Lung microvascular endothelial cell (primary cell): ENCODE measurements around the gene MEOX1. TPM values are rescaled to one million over a fixed set of nuclear protein-coding genes. Genes with fewer than 3 reads are reported as not detected.

ENCODE experiments used
- DNase-seq, 2 donors: peaks; one replicate each; pipeline versions ENCODE4 v3.0.0 to v3.0.0-alpha.2; 2010; ENCODE audit warnings: low read depth in 2 of 2
- total RNA-seq: library from RNA; depleted of rRNA; stranded (reverse); fragments of >200 nt; gene quantifications from 2 replicates; pipeline ENCODE4 v1.2.1, GENCODE V29; 2014

Gene MEOX1
- total RNA-seq, 1 donor from 2014 or later = not detected

DNA sequence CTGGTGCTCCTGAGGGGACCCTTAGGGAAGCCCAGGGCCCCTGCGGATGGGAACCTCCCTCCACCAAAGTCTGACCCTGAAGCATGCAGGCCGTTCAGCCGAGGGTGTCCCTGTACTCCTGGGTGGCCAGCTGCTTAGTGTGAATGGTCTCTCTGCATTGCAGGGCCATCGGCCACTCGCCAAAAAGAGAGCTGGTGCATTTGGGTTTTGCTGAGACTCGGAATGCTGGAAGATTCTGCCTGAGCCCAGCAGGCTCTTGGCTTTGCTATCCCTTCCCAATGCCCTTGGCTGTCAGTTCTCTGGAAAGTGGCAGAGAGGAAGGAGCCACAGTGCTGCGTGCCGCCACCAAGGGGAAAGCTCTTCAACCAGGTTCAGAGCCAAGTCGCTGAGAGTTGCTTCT, 2.8 kb downstream of the MEOX1 start:
- DNase-seq = no peak

DNA sequence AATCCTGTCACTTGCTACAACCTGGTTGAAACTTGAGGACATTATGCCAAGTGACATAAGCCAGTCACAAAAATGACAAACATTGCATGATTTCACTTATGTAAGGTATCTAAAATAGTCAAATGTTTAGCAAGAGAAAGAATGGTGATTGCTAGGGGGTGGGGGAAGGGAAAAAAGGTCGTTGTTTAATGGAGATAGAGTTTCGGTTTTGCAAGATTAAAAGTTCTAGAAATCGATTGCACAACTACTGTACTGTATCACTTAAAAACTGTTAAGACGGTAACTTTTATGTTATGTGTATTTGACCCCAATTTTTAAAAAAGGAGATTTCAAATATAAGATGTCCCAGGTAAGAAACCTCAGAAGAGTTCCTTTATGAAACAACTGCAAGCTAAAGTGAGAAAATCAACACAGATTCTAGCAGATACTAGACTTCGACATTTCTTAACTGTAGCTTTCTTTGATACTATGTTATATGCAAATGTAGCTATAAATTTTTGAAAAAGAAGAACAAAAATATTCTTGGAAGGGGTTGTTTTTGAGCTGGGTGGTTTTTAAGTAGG, 5.9 kb downstream of the MEOX1 start:
- no peak for DNase-seq

GRCh38 chr17:43652124-43652480, 9.6 kb downstream of the MEOX1 start:
- DNase-seq = no peak

- no peak for DNase-seq
These were observed 11.3 kb downstream of the MEOX1 start for GRCh38 chr17:43650471-43650870.

- no peak for DNase-seq
These were observed 12.8 kb downstream of the MEOX1 start for GRCh38 chr17:43648916-43649315.

- peak; percentile 65 to 86 for DNase-seq
These were observed 15.8 kb downstream of the MEOX1 start for GRCh38 chr17:43645765-43646481.

- no peak for DNase-seq
These were observed 16.3 kb downstream of the MEOX1 start for GRCh38 chr17:43645450-43645764.

- DNase-seq = no peak
These were observed 17.6 kb downstream of the MEOX1 start for GRCh38 chr17:43644081-43644480.

DNA sequence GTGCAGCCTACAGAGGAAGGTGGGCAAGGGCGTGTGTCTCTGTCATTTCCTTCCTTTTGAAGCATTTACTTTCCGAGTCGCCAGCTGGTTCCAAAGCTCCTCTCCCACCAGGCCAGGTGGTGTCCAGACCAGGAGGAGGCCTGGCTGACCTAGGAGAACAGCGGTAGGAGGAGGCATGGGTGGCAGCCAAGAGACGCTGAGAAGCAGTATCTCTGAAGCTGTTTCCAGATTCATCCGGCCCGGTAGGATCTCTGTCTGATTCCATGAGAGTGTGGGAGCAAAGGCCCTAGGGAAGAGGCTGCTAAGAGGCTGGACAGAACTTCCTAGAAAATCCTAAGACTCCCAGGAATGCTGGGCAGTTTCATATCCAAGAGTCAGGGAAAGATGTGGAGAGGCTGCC, 20.3 kb downstream of the MEOX1 start:
- peak in 1 of 2 donors; percentile 22 for DNase-seq

DNA sequence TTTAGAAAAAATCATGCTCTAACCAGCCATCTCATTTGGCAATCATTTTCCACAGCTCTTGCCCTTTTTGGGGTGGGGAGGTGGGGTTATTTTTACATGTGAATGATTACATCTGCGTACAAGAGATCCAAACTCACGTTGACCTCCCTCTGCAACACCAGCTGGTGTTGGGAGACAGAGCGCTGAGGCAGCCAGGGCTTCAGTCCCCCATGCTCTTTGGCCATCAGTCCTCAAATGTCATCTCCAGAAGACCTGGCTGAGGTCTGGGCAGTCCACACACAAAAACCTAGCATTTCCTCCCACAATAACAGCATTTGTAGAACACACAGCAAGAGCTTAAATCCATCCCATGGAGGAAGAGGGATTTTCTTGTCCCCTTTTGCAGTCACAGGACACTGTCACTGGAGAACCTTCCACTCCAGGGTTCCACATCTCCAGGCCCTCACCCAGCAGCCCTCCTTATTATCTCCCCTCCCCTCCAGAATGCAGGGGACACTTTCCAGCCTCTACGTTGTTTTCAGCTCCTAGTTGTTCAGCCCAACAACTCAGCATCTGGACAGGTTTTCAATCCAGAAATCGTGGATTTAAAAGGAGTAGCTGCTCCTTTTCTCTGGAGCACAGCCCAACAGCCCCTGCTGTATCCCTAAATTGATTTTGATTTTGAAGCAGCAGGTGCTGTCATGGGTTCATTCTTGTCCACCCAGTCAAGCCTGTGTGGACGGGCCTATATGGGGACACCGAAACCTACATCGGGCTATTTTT, 21.1 kb downstream of the MEOX1 start:
- DNase-seq = no peak

GRCh38 chr17:43637563-43638323, 24.0 kb downstream of the MEOX1 start:
- DNase-seq = no peak

DNA sequence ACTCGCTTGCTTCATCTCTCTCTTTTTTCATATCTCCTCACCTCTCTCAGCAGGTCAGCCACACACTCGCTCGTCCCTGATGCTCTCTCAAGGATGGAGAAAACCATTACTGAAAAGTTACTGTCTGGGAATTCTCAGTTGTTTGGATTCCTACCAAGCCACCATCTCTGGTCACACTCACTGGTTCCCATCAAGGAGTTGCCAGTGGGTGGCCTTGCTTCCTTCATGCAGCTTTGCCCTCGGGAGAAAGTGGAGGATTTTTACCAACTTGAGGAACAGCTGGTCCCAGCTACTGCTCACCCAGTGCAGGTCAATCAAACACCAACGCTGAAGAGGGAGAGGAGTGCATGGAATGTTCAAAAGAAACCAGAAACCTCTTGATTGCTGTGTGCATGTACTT, 25.3 kb downstream of the MEOX1 start:
- DNase-seq = no peak

DNA sequence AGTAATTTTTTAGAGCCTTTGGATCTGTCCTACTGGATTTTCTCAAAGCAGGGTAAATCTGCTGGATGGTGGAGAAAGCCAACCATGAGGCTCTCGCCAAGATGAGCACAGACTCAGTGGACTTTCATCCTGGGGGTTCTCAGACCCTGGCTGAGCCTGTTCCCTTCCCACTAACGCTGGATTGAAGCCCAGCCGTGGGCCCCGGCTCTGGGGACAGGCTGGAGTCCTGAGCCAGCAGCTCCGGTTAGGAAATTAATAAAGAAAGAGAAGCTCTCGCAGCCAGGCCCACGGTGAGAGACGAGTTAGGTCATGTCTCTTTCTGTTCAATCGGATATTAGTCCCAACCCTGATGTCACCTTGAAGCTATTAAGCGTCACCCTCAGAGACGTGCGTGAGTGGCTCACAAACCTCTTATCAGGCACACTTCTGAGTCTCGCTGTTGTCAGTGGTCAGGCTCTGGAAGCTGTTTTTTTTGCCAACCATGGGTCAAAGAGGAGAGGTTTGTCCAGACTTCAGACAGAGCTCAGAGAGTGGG, 27.1 kb downstream of the MEOX1 start:
- peak in 1 of 2 donors; percentile 32 for DNase-seq

DNA sequence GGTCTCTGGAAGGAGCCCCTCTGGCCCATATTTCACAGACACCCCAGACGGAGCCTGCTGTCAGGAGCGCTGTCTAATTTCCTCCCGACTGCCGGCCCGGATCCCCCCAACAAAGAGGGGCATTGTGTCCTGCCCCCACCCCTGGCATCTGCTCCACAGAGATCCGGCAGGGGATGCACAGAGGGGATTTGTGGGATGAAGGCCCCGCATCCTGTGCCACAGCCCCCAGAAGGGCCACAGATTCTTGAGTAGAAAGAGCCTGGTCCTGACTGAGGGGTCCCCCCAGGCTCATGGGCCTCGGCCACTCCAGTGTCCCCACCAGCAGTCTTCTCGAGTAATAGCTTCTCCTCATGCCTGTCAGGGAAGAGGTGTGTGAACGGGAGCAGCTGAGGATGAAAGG, 29.5 kb downstream of the MEOX1 start:
- DNase-seq = no peak

- DNase-seq = no peak
These were observed 30.3 kb downstream of the MEOX1 start for GRCh38 chr17:43631429-43631828.

- no peak for DNase-seq
These were observed 33.6 kb downstream of the MEOX1 start for GRCh38 chr17:43628089-43628650.

DNA sequence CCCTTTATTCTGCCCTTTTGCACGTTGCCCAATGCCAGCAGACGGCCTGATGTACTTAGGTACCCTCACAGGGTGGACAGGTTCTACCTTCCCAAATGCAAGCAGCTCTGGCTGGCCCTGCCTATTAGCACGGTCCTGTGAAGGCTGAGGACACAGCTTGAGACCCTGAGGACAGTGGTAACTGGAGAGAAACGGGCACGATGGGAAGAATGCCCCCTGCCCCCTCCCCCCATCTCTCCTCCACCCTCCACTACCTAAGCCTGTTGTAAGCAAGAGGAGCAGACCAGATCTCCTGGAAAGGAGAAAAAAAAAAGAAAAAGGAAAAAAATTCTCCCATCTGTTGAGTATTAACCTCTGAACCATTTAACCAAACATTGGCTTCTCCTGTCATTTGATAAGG, 34.1 kb downstream of the MEOX1 start:
- DNase-seq = no peak

- DNase-seq = no peak
These were observed 35.7 kb downstream of the MEOX1 start for GRCh38 chr17:43626023-43626422.

- DNase-seq = no peak
These were observed 36.1 kb downstream of the MEOX1 start for GRCh38 chr17:43625606-43626005.

- no peak for DNase-seq
These were observed 41.1 kb downstream of the MEOX1 start for GRCh38 chr17:43620581-43620980.

- DNase-seq = no peak
These were observed 41.6 kb downstream of the MEOX1 start for GRCh38 chr17:43620147-43620546.

- no peak for DNase-seq
These were observed 42.0 kb downstream of the MEOX1 start for GRCh38 chr17:43619705-43620104.
